Tibial nerve (tissue), 4 donors: Measurements from ENCODE around the gene LRRTM4. TPM values are rescaled to one million over a fixed set of nuclear protein-coding genes. Genes with fewer than 3 reads are reported as not detected.
"Not testable (repeated sequence)": the region's sequence is repeated elsewhere in the genome, so short reads cannot be mapped to it uniquely, and the experiment has no call there.

Source experiments
- DNase-seq, 2 donors: peaks; one replicate each; pipeline ENCODE4 v3.0.0-alpha.2; 2019; ENCODE audit warnings: low spot score in 2 of 2
- H3K27ac ChIP-seq, 4 donors: fragments of 200-600 bp; sonication (generic) in 3 of 4; one replicate each; pipeline ENCODE4 v1.5.1; 2017 to 2019; ENCODE audit warnings: mild to moderate bottlenecking in 1 of 4
- H3K27me3 ChIP-seq, 2 donors: fragments of 200-600 bp; sonication (generic) in 1 of 2; one replicate each; pipeline versions ENCODE4 v1.5.1 to v1.6.0; 2017 to 2019
- H3K36me3 ChIP-seq, 3 donors: fragments of 200-600 bp; sonication (generic); one replicate each; pipeline ENCODE4 v1.5.1; 2018 to 2019
- H3K4me1 ChIP-seq, 4 donors: fragments of 200-600 bp; sonication (generic) in 3 of 4; one replicate each; pipeline ENCODE4 v1.5.1; 2017 to 2019
- H3K4me3 ChIP-seq, 4 donors: fragments of 200-600 bp; sonication (generic) in 3 of 4; one replicate each; pipeline ENCODE4 v1.5.1; 2017 to 2019; ENCODE audit warnings: mild to moderate bottlenecking in 1 of 4, moderate library complexity in 1 of 4
- H3K9me3 ChIP-seq, 4 donors: fragments of 200-600 bp; sonication (generic) in 3 of 4; one replicate each; pipeline ENCODE4 v1.5.1; 2017 to 2019
- CTCF ChIP-seq, 5 experiments: fragments of 200-600 bp in 3 of 5; fragments of 450-650 bp in 2 of 5; sonication (generic) in 3 of 5; IDR thresholded peaks; one replicate each; pipeline ENCODE4 v1.5.1; 2016 to 2019; ENCODE audit warnings: antibody characterized with exemption in 5 of 5, mild to moderate bottlenecking in 3 of 5, moderate library complexity in 2 of 5
- EP300 ChIP-seq, 2 donors: sonication (generic); formaldehyde crosslinking; IDR thresholded peaks; one replicate each; pipeline ENCODE4 v1.6.1; 2017; ENCODE audit warnings: antibody characterized with exemption in 2 of 2, mild to moderate bottlenecking in 1 of 2
- POLR2A ChIP-seq, 2 donors: fragments of 450-650 bp; IDR thresholded peaks; one replicate each; pipeline ENCODE4 v1.6.1; 2017; ENCODE audit warnings: antibody characterized with exemption in 2 of 2, mild to moderate bottlenecking in 2 of 2, moderate library complexity in 2 of 2
- WGBS, 2 donors: methylation state at CpG; one replicate each; pipeline ENCODE4 v1.1.5; 2018; 5-methylcytosine and 5-hydroxymethylcytosine counted together
- total RNA-seq, 4 donors: library from RNA; depleted of rRNA; stranded (reverse); fragments of >200 nt; gene quantifications; one replicate each; pipeline ENCODE4 v1.1.0, GENCODE V29; 2016

LRRTM4 gene
- total RNA-seq, 4 donors from 2014 or later, result 2.9 to 8.1 (median 7.6) TPM

- Histone ChIP-seq H3K4me1 (no peaks in the 10 kb centered on the region), H3K27ac (no peak overlapping the region), H3K9me3 (peaks cover 0 to 8% (median 0%) of the 10 kb centered on the region in 4 donors), H3K4me3 (no peak overlapping the region), H3K27me3 (no peaks in the 10 kb centered on the region), H3K36me3 (no peaks in the 10 kb centered on the region)
- WGBS, 2 donors, result 49 to 55% methylated on average over 2 of the region's 2 CpGs
- DNase-seq, result no peak
- TF ChIP-seq POLR2A (IDR thresholded peaks at IDR 0.05), result no peak
- no peak for TF ChIP-seq EP300 (IDR thresholded peaks at IDR 0.05)
- TF ChIP-seq CTCF (IDR thresholded peaks at IDR 0.05), result no peak
Measured at GRCh38 chr2:77147153-77147552, 375.0 kb downstream of the LRRTM4 start.

DNA sequence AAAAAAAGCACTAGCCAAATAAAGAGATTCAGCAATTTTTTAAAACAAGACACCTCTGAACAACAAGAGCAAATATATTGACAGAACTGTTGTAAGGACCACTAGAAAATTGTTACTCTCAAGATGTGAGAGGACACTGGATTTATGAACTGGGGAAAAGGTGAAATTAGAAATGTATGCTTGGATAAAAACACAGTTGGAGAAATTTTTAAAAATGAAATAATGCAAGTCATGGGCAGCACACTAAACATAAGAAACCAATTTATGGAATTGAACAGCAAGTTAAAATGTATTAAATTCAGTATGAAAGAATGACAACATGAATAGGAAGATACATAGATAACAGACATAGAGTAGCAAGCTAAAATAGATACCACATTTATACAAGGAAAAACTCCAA is 377.4 kb downstream of the LRRTM4 start:
- no peaks in the 10 kb centered on the region for H3K4me1 ChIP-seq

GRCh38 chr2:77142141-77142540 is 380.0 kb downstream of the LRRTM4 start:
- H3K36me3 ChIP-seq, result no peaks in the 10 kb centered on the region
- 88 to 92% methylated on average over 3 of the region's 3 CpGs for WGBS, 2 donors
- no peak for TF ChIP-seq EP300 (IDR thresholded peaks at IDR 0.05)
- no peak for TF ChIP-seq CTCF (IDR thresholded peaks at IDR 0.05)
- TF ChIP-seq POLR2A (IDR thresholded peaks at IDR 0.05), result no peak
- no peak overlapping the region for H3K27ac ChIP-seq
- DNase-seq, result no peak
- H3K4me1 ChIP-seq, result no peaks in the 10 kb centered on the region
- H3K27me3 ChIP-seq, result no peaks in the 10 kb centered on the region
- no peak overlapping the region for H3K4me3 ChIP-seq
- peaks cover 0 to 18% (median 0%) of the 10 kb centered on the region in 4 donors for H3K9me3 ChIP-seq

More for the DNA sequence above, 377.4 kb downstream of the LRRTM4 start:
- DNase-seq, result no peak
- Histone ChIP-seq H3K27me3 (no peaks in the 10 kb centered on the region), H3K4me3 (no peak overlapping the region), H3K27ac (no peak overlapping the region), H3K36me3 (no peaks in the 10 kb centered on the region), H3K9me3 (peaks cover 0 to 8% (median 0%) of the 10 kb centered on the region in 4 donors)
- no peak for TF ChIP-seq POLR2A (IDR thresholded peaks at IDR 0.05)
- TF ChIP-seq CTCF (IDR thresholded peaks at IDR 0.05), result no peak
- TF ChIP-seq EP300 (IDR thresholded peaks at IDR 0.05), result no peak

DNA sequence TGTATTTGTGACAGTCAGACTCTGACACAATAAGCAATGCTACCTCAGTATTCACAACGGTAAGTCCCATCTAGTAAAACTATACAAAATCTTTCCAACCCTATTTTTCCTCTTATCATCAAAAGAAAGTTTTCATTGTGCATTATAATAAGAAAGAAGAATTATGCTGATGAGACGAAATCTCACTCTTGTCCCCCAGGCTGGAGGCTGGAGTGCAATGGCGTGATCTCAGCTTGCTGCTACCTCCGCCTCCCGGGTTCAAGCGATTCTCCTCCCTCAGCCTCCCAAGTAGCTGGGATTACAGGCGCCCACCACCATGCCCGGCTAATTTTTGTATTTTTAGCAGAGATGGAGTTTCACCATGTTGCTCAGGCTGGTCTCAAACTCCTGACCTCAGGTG is 393.7 kb downstream of the LRRTM4 start:
- H3K27ac ChIP-seq, H3K27me3 ChIP-seq, H3K36me3 ChIP-seq, H3K4me1 ChIP-seq, H3K4me3 ChIP-seq, DNase-seq, H3K9me3 ChIP-seq: not testable (repeated sequence)
- 93 to 94% methylated on average over 8 of the region's 8 CpGs for WGBS, 2 donors

- no peaks in the 10 kb centered on the region for H3K36me3 ChIP-seq
- no peak for TF ChIP-seq CTCF (IDR thresholded peaks at IDR 0.05)
- no peak overlapping the region for H3K4me3 ChIP-seq
- no peaks in the 10 kb centered on the region for H3K4me1 ChIP-seq
- no peak overlapping the region for H3K27ac ChIP-seq
- H3K27me3 ChIP-seq, result no peaks in the 10 kb centered on the region
- H3K9me3 ChIP-seq, result no peaks in the 10 kb centered on the region
- DNase-seq, result no peak
Measured at GRCh38 chr2:77127345-77127744, 394.8 kb downstream of the LRRTM4 start.

GRCh38 chr2:77121518-77121917 is 400.7 kb downstream of the LRRTM4 start:
- Histone ChIP-seq H3K27me3 (no peaks in the 10 kb centered on the region), H3K27ac (no peak overlapping the region), H3K9me3 (no peaks in the 10 kb centered on the region), H3K4me3 (no peak overlapping the region), H3K36me3 (no peaks in the 10 kb centered on the region), H3K4me1 (no peaks in the 10 kb centered on the region)
- 86 to 89% methylated on average over 3 of the region's 3 CpGs for WGBS, 2 donors
- TF ChIP-seq POLR2A (IDR thresholded peaks at IDR 0.05) (no peak), EP300 (IDR thresholded peaks at IDR 0.05) (no peak), CTCF (IDR thresholded peaks at IDR 0.05) (no peak)
- no peak for DNase-seq
